Measurements from ENCODE around the gene DNASE2B.

GRCh38 chr1:84352298-84353106 lies 45.8 kb upstream of the DNASE2B start:
- TF ChIP-seq CTCF (IDR thresholded peaks at IDR 0.05) (no peak), POLR2A (IDR thresholded peaks at IDR 0.05) (no peak)

Data from adrenal gland (tissue), 5 donors.